AG04449 (cell line): Measurements from ENCODE around the gene BNIPL.

Source experiments
- CTCF ChIA-PET: fragments of 350-600 bp; formaldehyde crosslinking; extraction: SDS; loops from one replicate; lab custom pipeline; 2021; ENCODE audit warnings: antibody characterized with exemption; lab: Yijun Ruan, JAX
- POLR2A ChIA-PET: fragments of 400-600, 350-600 bp; formaldehyde crosslinking; extraction: SDS; loops from one replicate; lab custom pipeline; 2020; ENCODE audit warnings: antibody characterized with exemption, inconsistent platforms; lab: Yijun Ruan, JAX
- DNase-seq: peaks from one replicate; pipeline ENCODE4 v3.0.0-alpha.2; 2010; ENCODE audit warnings: low read depth, low spot score
- H3K4me3 ChIP-seq: 2 replicates; pipeline ENCODE4 v1.5.1; 2011; ENCODE audit warnings: low read depth, mild to moderate bottlenecking, control low read depth, low read length
- CTCF ChIP-seq: IDR thresholded peaks from one replicate; pipeline ENCODE4 v1.5.1; 2011; ENCODE audit warnings: mild to moderate bottlenecking, moderate library complexity, low read length, control low read depth, inconsistent platforms; ENCODE audit not compliant: insufficient read depth; ENCODE audit errors: missing control alignments

Gene BNIPL

DNA sequence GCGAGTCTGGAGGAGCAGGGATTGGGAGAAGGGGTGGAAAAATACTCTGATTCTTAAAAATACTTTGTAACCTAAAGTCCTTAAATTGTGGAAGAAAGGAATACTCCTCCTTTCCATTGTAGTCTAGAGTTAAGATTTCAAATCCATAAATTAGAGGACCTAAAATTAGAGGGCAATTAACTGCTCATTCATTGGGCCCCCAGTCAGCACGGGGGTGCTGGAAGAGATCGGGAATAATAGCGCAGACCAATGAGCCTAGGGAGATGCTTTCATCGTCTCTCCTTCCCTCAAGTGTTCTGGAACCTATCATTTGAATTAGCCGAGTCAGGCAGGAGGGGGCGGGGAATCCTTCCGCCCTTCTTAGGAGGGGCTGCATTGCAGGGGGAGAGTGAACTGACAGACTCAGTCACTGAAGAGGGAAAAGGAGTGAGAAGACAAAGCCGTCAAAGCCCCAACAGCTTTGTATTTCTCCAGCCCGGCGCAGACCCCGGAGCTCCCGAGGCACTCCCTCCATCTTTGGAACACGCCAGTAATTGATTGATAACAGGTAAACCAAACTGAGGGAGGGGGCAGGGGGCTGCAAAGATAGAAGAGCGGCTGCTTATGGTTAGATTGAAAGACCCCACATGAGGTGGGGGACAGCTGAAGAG lies 23.7 kb downstream of the BNIPL start, which contains the start of gene MLLT11:
TSS of gene MLLT11 (plus strand) at position 391 of the 650 bp plus-strand sequence. CDS start 6,828 bp downstream, outside the sequence.
- CTCF ChIA-PET, result interaction anchor here (0.6 to 4.9 kb wide), 9 partner anchors 10 to 95 kb away, joined by 3 to 31 read pairs (median 5); partner anchors contain the start of genes C1orf56 and GABPB2
- POLR2A ChIA-PET, result interaction anchor here (0.5 to 6.5 kb wide), 4 partner anchors 11 to 430 kb away, joined by 3 to 56 read pairs (median 4); partner anchors contain the start of genes C1orf56, ENSA and GABPB2
- no peak for TF ChIP-seq CTCF
- H3K4me3 ChIP-seq, result peak within 1 kb of the TSS; percentile 94
- DNase-seq, result peak; percentile 21

GRCh38 chr1:151060657-151061421 lies 24.5 kb downstream of the BNIPL start:
- ChIA-PET POLR2A (interaction anchor here (0.5 to 6.5 kb wide), 4 partner anchors 12 to 431 kb away, joined by 3 to 56 read pairs (median 4); partner anchors contain the start of genes C1orf56, ENSA and MINDY1), CTCF (interaction anchor here (0.6 to 4.9 kb wide), 10 partner anchors 10 to 312 kb away, joined by 3 to 31 read pairs (median 4); partner anchors contain the start of genes C1orf56 and GABPB2)
- peak overlapping the region; percentile 94 for H3K4me3 ChIP-seq
- DNase-seq, result no peak
- TF ChIP-seq CTCF, result no peak

GRCh38 chr1:151061704-151062103 lies 25.3 kb downstream of the BNIPL start:
- ChIA-PET CTCF (interaction anchor here (1.0 to 4.9 kb wide), 10 partner anchors 9 to 82 kb away, joined by 3 to 31 read pairs (median 4); partner anchors contain the start of genes C1orf56, GABPB2 and MINDY1), POLR2A (interaction anchor here (0.9 to 6.5 kb wide), 3 partner anchors 9 to 55 kb away, joined by 3 to 56 read pairs (median 5); partner anchors contain the start of genes C1orf56, GABPB2 and MINDY1)
- TF ChIP-seq CTCF, result no peak
- no peak for DNase-seq
- H3K4me3 ChIP-seq, result peak overlapping the region; percentile 94

GRCh38 chr1:151062741-151063371 lies 26.5 kb downstream of the BNIPL start:
- no peak for TF ChIP-seq CTCF
- DNase-seq, result peak; percentile 65
- peak overlapping the region; percentile 12 for H3K4me3 ChIP-seq
- ChIA-PET CTCF (interaction anchor here (0.7 to 3.4 kb wide), 11 partner anchors 8 to 83 kb away, joined by 3 to 31 read pairs (median 4); partner anchors contain the start of genes C1orf56 and GABPB2), POLR2A (interaction anchor here (1.6 to 6.5 kb wide), 2 partner anchors 8 to 14 kb away, joined by 5 to 56 read pairs; partner anchors contain the start of genes C1orf56 and GABPB2)

- DNase-seq, result no peak
- CTCF ChIA-PET, result interaction anchor here (1.1 to 2.1 kb wide), 2 partner anchors 16 to 35 kb away, joined by 3 to 7 read pairs; no protein-coding TSS in a partner anchor
- TF ChIP-seq CTCF, result no peak
- H3K4me3 ChIP-seq, result no peak overlapping the region
- POLR2A ChIA-PET, result interaction anchor here (0.6 kb wide), 1 partner anchor 317 kb away, joined by 3 read pairs; no protein-coding TSS in a partner anchor
Observed at GRCh38 chr1:151065089-151065645, 28.8 kb downstream of the BNIPL start.
